Mesenteric fat pad (tissue), 1 donor: ENCODE results near the gene ANKRD44. TPM values are rescaled to one million over a fixed set of nuclear protein-coding genes. Genes with fewer than 3 reads are reported as not detected.

Experiments used
- DNase-seq: peaks from one replicate; pipeline ENCODE4 v3.0.0-alpha.2; 2020; ENCODE audit warnings: low spot score
- total RNA-seq: library from RNA; stranded (reverse); fragmentation: NEBNext Ultra II Directional; extraction: Animal tissue kit (Norgen Biotek cat#: 25700); gene quantifications from one replicate; pipeline ENCODE4 v1.2.1, GENCODE V29; 2021
- donor health status: DM: yes; HTN: yes; CAD: no.

Gene ANKRD44
- total RNA-seq, 1 donor from 2014 or later, result 26.0 TPM

GRCh38 chr2:197264332-197264731 is 46.2 kb downstream of the ANKRD44 start:
- no peak for DNase-seq

GRCh38 chr2:197263077-197263476 is 47.5 kb downstream of the ANKRD44 start:
- no peak for DNase-seq

- DNase-seq, result no peak
These were observed 48.8 kb downstream of the ANKRD44 start for GRCh38 chr2:197261808-197262226.

- no peak for DNase-seq
These were observed 51.0 kb downstream of the ANKRD44 start for GRCh38 chr2:197259470-197259999.

- DNase-seq, result no peak
These were observed 52.0 kb downstream of the ANKRD44 start for GRCh38 chr2:197258580-197258979.

- no peak for DNase-seq
These were observed 53.9 kb downstream of the ANKRD44 start for GRCh38 chr2:197256547-197257170.

- DNase-seq, result no peak
These were observed 54.6 kb downstream of the ANKRD44 start for GRCh38 chr2:197256021-197256420.

- DNase-seq, result no peak
These were observed 55.0 kb downstream of the ANKRD44 start for GRCh38 chr2:197255543-197255942.

GRCh38 chr2:197254776-197255530 is 55.6 kb downstream of the ANKRD44 start:
- no peak for DNase-seq

- DNase-seq, result no peak
These were observed 59.0 kb downstream of the ANKRD44 start for GRCh38 chr2:197251576-197251975.

GRCh38 chr2:197251163-197251562 is 59.4 kb downstream of the ANKRD44 start:
- no peak for DNase-seq

- DNase-seq, result no peak
These were observed 60.5 kb downstream of the ANKRD44 start for GRCh38 chr2:197250084-197250397.

- DNase-seq, result no peak
These were observed 61.0 kb downstream of the ANKRD44 start for GRCh38 chr2:197249381-197250083.

- DNase-seq, result no peak
These were observed 62.0 kb downstream of the ANKRD44 start for GRCh38 chr2:197248623-197249022.

- DNase-seq, result no peak
These were observed 62.6 kb downstream of the ANKRD44 start for GRCh38 chr2:197248001-197248401.

- no peak for DNase-seq
These were observed 63.5 kb downstream of the ANKRD44 start for GRCh38 chr2:197247083-197247482.

GRCh38 chr2:197245829-197246804 is 64.5 kb downstream of the ANKRD44 start:
- no peak for DNase-seq

GRCh38 chr2:197244349-197244748 is 66.2 kb downstream of the ANKRD44 start:
- DNase-seq, result no peak

- DNase-seq, result no peak
These were observed 67.9 kb downstream of the ANKRD44 start for GRCh38 chr2:197242719-197243118.

- DNase-seq, result no peak
These were observed 69.0 kb downstream of the ANKRD44 start for GRCh38 chr2:197241596-197241995.

GRCh38 chr2:197241153-197241552 is 69.4 kb downstream of the ANKRD44 start:
- DNase-seq, result no peak
